Activated CD4-positive, alpha-beta T cell treated with anti-CD3 and anti-CD28 coated beads, Interleukin-10, Interleukin-2, amounts not matched to agents 100 ng/mL and 50 ng/mL, durations not matched to agents 16 hours and 8 hours (primary cell): Measurements from ENCODE around the gene ATP9A.
A peak's percentile ranks its signal among the peaks of the same experiment; 100 is the strongest.

Experiments used
- DNase-seq: peaks from one replicate; pipeline ENCODE4 v3.0.0-alpha.2; 2020

ATP9A gene

GRCh38 chr20:51624157-51624731 lies 143.9 kb downstream of the ATP9A start:
- DNase-seq, result peak; percentile 80

DNA sequence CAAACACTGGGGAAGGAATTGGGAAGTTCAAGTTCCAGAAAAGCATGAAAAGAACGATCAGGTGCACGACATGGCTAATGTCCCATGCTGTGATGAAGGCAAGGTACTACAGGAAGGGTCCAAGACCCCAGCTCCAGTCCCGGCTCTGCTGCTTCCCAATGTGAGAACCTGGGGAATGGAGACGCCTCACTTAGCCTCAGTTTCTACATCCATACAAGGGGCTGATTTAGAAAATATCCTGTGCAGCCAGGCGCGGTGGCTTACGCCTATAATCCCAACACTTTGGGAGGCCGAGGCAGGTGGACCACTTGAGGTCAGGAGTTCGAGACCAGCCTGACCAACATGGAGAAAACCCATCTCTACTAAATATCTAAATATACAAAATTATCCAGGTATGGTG lies 144.9 kb downstream of the ATP9A start:
- no peak for DNase-seq

- DNase-seq, result no peak
Observed at GRCh38 chr20:51622004-51622874, 146.0 kb downstream of the ATP9A start.

GRCh38 chr20:51620432-51620831 lies 147.8 kb downstream of the ATP9A start:
- no peak for DNase-seq

GRCh38 chr20:51616060-51616459 lies 152.1 kb downstream of the ATP9A start:
- no peak for DNase-seq

DNA sequence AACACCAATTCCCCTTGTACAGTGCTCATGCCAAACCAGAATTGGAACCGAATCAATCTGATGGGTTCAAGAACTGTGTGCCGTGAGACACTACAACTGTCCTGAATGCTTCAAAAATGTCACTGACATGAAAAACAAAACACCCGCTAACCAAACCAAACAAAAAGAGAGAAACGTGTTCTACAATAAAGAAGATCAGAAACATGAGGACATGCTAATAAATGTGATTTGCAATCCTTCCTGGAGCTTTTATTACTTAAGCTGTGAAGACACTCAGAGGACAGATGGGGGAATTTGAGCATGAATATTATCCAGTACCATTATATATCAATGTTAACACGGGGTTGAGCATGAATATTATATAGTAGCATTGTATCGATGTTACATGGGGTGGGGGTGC lies 153.5 kb downstream of the ATP9A start:
- DNase-seq, result no peak

GRCh38 chr20:51613580-51613979 lies 154.6 kb downstream of the ATP9A start:
- DNase-seq, result no peak

DNA sequence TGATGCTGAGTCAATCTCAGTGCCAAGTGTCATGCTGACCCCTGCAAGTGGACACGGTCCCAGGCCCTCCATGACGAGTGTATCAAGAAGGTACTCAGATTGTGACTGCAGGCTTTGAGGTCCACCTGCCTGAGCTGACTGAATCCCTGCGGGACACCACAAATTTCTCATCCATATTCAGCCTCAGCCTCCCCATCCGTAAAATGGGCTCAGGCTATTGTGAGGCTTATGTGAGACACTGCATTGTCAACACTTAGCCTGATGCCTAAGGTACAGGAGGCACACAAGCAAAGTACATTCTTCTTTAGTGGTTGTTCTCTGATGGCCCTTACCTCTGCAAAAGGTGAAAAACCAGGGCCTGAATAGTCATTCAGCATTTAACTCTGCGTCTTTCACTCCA lies 155.3 kb downstream of the ATP9A start:
- DNase-seq, result no peak

- DNase-seq, result no peak
Observed at GRCh38 chr20:51611625-51611890, 156.6 kb downstream of the ATP9A start.

DNA sequence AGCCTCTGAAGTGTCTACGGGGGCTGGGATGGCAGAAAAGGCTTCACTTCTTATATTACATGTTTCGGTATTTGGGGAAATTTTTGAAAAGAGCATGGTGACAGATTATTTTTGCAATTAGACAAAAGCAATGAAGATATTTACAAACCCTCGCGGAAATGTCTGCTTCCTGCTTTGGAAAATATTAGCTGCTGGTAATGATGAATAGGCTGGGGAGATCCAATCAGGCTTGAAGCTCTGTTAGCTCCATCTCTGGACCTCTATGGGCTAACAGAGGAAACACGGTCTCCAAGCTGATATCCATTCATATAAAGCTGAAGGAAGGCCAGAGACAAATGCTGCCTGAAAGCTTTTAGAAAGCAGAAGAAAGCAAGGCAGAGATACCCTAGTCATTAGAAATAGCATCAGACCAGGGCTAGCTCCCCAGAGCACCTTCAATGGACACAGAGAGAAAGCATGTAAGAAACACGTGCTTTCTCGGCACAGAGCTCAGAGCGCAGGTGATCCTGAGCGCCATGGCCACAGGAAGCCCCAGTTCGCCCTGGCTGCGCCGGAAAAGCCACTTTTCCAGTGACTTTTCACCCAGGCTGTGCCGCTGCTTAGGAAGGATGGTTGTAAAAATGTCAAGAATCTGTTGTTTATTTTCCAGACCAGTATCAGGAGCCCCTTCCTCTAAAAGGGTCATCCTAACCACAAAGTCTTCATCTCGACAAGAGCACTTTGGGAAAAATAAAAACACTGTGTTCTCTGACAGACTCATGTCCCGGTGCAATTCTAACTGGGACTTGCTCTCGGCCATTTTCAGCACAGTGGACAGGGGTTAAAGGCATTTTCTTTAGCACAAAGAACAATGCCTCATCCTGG lies 157.2 kb downstream of the ATP9A start:
- no peak for DNase-seq

DNA sequence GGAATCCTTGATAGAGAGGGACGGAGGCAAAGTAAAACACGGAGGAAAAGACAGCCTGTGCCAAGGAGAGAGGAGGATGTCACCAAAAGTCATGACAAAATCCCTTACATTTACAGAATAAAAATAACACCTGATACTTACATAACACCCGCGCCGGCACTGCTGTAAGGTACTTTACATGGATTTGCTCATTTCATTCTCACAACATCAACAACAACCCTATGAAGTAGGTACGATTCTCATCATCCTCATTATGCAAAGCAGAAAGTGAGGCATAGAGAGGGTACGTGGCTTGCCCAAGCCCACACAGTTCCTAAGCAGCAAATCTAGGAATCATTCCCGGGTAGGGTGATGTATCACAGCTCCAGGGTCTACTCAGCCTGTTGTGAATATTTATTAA lies 158.1 kb downstream of the ATP9A start:
- DNase-seq, result no peak

DNA sequence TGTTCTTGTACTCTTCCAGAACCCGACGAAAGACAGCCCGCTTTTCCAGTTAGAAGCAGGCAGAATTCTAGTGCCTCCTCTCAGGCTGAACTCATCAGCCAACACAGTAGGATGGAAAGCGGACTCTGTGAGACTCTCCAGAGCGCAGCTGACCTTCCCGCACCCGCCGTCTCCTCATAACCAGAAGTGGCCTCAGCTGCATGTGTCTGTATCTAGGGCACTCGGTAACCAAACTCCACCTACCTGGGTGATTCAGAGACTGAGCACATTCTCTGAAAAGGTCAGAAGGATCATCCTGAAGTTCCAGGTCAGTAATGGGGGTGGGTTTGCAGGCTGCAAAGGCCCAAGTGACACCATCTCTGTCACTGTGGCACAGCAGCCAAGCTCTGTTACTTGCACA lies 158.9 kb downstream of the ATP9A start:
- peak; percentile 39 for DNase-seq

- peak; percentile 71 for DNase-seq
Observed at GRCh38 chr20:51608061-51608460, 160.1 kb downstream of the ATP9A start.

DNA sequence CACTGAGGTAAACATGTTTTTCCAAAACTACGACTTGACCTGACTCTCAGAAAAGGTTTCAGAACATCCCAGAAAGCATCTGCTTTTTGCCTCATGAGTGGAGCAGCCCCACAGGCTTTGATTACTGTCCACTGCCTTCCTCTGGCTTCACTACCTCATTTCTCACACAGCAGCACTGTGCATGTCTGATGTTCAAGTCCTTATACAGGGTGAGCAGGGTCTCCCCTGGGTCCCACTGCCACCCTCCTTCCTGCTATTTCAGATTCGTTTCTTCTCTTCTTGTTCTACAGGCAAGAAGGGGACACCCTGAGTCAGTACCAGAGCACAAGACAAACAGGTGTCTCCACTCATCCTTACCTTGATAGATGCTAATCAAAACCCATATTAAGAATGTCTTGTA lies 161.0 kb downstream of the ATP9A start:
- DNase-seq, result peak; percentile 18

- no peak for DNase-seq
Observed at GRCh38 chr20:51604851-51605250, 163.3 kb downstream of the ATP9A start.

- DNase-seq, result no peak
Observed at GRCh38 chr20:51602131-51602530, 166.1 kb downstream of the ATP9A start.

- DNase-seq, result no peak
Observed at GRCh38 chr20:51600950-51601349, 167.2 kb downstream of the ATP9A start.

DNA sequence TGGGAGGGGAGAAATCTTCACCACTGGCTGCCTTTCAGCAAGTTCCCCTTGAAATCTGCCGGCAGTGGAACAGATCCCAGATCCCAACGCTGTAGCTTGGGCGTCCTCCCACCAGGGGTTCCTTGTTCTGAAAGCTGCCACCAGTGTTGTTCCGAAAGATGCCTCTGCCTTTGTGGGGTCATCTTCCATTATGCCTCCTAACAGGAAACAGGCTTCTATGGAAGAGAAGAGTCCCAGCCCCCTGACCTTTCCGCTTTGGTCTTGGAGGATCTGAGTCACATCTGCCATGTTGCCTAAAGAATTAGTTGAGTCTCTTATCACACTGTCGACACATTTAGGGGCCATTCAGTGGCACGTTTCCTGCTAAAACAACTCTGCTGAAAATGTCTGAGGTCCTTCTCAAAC lies 168.2 kb downstream of the ATP9A start:
- no peak for DNase-seq

DNA sequence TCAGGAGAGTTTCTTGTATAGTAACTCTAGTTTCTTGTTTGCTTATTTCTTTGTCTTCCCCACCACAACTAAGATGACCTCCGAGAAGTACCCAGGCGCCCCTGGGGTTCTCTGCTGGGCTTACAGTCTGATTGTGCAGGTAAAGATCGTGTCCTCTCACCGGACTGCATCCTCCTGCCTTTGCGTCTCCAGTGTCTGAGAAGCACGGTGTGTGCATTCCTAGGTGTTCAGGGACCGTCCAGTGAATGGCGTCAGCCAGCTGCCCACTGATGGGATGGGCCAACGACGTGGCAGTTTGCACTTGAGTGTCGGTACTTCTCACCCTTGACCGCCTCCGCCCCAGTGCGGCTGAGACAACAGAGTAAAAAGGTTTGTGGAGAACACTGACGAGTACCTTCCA lies 169.6 kb downstream of the ATP9A start:
- no peak for DNase-seq

DNA sequence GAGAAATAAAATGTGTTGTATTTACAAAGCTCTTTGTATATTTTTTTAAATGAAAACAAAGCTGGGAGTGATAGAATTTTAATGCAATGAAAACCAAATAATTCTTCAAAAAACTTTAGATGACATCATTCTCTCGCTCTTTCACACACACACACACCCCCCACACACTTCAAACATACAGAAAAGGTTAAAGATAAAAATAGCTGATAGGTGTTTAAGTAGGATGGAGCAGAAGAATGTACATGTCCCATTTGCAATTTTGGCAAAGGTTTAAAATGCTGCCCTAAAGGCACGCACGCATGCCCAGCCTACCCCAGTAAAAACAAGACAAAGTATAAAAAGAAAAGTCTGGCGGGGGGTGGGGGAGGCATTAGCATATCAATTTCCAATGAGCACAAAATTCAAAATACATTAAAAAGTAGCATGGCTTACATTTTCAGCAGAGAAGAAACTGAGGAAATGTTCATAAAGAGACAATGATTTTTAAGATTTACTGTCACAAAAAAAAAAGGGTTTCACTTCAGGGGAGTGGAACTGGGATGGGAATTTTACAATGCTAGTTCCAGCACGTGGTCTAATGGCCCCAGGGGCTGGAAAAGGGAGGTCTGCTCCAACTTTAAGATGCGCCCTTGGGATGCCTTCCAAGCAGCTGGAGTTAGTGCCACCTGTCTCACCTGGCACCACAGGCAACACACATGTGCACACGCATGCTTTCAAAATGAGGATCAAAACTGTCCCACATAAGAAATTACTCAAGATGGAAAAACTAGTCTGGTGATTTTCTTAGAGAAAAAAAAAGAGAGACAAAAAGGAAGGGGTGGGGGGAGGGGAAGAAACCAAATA lies 170.6 kb downstream of the ATP9A start:
- DNase-seq, result peak; percentile 33

DNA sequence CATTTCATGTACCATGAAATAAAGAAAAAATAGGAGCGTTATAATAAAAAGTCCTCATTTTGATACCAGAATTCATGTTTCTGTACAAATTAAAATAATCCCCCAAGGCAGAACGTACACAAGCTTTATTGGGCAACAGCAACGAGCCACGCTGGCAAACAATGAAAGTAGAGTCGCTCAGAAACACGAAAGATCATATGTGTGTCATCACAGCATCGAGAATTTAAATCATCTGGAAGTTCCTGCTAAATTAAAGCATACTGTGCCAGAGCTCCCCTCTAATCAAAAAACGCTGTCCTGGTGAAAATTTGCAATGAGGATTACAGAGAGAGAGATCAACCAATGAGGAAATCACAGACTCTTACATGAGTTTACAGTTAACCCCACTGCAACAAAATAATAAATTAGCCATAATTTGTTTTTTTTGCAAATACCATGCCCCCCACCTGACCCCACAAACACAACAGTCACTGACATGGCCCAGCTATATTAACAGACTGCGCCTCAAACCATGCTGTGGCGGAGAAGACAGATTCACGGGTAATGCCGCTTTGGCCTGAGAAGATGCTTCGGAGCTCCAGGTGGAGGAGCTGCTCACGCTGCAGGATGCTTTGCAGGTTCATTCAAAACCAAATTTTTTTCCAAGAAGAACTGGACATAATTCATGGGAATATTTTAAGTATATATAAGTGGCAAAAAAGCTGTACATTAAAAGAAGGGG lies 171.4 kb downstream of the ATP9A start:
- no peak for DNase-seq

GRCh38 chr20:51595744-51596143 lies 172.4 kb downstream of the ATP9A start:
- no peak for DNase-seq
